C4-2B (cell line): ENCODE measurements around the gene HNRNPD.

Experiments
- CTCF ChIP-seq: fragments of 450-650 bp; conservative IDR thresholded peaks from 2 replicates; pipeline ENCODE4 v1.5.1; 2017; ENCODE audit warnings: mild to moderate bottlenecking
- ZFX ChIP-seq: fragments of 450-650 bp; IDR thresholded peaks from 2 replicates; pipeline ENCODE4 v1.6.1; 2017

GRCh38 chr4:82360298-82361177 lies 13.3 kb downstream of the HNRNPD start:
- TF ChIP-seq CTCF: peak; percentile 71
- TF ChIP-seq ZFX: no peak
